Activated CD8-positive, alpha-beta T cell treated with anti-CD3 and anti-CD28 coated beads, Interleukin-2, amount 10 ng/mL, durations not matched to agents 7 days and 5 days (primary cell): ENCODE data around the gene SCGB1C1. TPM values are rescaled to one million over a fixed set of nuclear protein-coding genes. Genes with fewer than 3 reads are reported as not detected.
"Not testable (repeated sequence)": the region's sequence is repeated elsewhere in the genome, so short reads cannot be mapped to it uniquely, and the experiment has no call there.

ENCODE experiments used
- ATAC-seq: fragments of 150-1000 bp; cut with Tn5 transposase; one replicate; pipeline ENCODE4 v1.10.0; 2021; ENCODE audit warnings: moderate library complexity
- CTCF ChIA-PET: fragments of 350-600 bp; sonication (Branson Sonifier 250); formaldehyde crosslinking; loops from one replicate; lab custom pipeline; 2021; ENCODE audit warnings: antibody characterized with exemption; lab: Charles Lee
- POLR2A ChIA-PET: fragments of 350-600 bp; sonication (Branson Sonifier 250); formaldehyde crosslinking; loops from one replicate; lab custom pipeline; 2021; ENCODE audit warnings: antibody characterized with exemption; lab: Charles Lee
- DNase-seq: peaks from one replicate; pipeline ENCODE4 v3.0.0-alpha.2; 2020
- H3K27ac Mint-ChIP-seq: one replicate; pipeline ENCODE4 v1.8.0; 2021; ENCODE audit warnings: mild to moderate bottlenecking, mixed read lengths
- H3K27me3 Mint-ChIP-seq: one replicate; pipeline ENCODE4 v1.8.0; 2021; ENCODE audit warnings: low read depth, mixed read lengths
- H3K36me3 Mint-ChIP-seq: one replicate; pipeline ENCODE4 v1.8.0; 2021; ENCODE audit warnings: low read depth, mixed read lengths
- H3K4me1 Mint-ChIP-seq: one replicate; pipeline ENCODE4 v1.8.0; 2021; ENCODE audit warnings: low read depth, mixed read lengths
- H3K4me3 Mint-ChIP-seq: one replicate; pipeline ENCODE4 v1.8.0; 2021; ENCODE audit warnings: mild to moderate bottlenecking, mixed read lengths
- H3K9me3 Mint-ChIP-seq: one replicate; pipeline ENCODE4 v1.8.0; 2022; ENCODE audit warnings: mixed read lengths; ENCODE audit not compliant: insufficient read depth
- total RNA-seq, 2 experiments: library from RNA; stranded (reverse); gene quantifications; one replicate each; pipeline ENCODE4 v1.2.3, GENCODE V29; 2021

Gene SCGB1C1
- total RNA-seq, 2 experiments from 2014 or later, result not detected

- H3K4me1 Mint-ChIP-seq, result peaks cover 23% of the 10 kb centered on the region
- ChIA-PET CTCF (interaction anchor here (1.4 kb wide), 1 partner anchor 39 kb away, joined by 5 read pairs; no protein-coding TSS in a partner anchor), POLR2A (interaction anchor here (0.6 to 1.7 kb wide), 8 partner anchors 16 to 266 kb away, joined by 3 to 5 read pairs (median 3); partner anchors contain the start of gene SIGIRR)
- DNase-seq (no peak), ATAC-seq (no peak)
- no peak overlapping the region for H3K27ac Mint-ChIP-seq
- H3K9me3 Mint-ChIP-seq, result no peaks in the 10 kb centered on the region
- no peaks in the 10 kb centered on the region for H3K27me3 Mint-ChIP-seq
- peaks cover 64% of the 10 kb centered on the region for H3K36me3 Mint-ChIP-seq
- no peak overlapping the region for H3K4me3 Mint-ChIP-seq
These were observed 19.5 kb downstream of the SCGB1C1 start for GRCh38 chr11:212150-213100.

GRCh38 chr11:213111-213510 lies 20.2 kb downstream of the SCGB1C1 start:
- Mint-ChIP-seq H3K4me1 (peaks cover 23% of the 10 kb centered on the region), H3K27ac (peak overlapping the region; percentile 13), H3K36me3 (peaks cover 60% of the 10 kb centered on the region), H3K4me3 (no peak overlapping the region), H3K27me3 (no peaks in the 10 kb centered on the region), H3K9me3 (no peaks in the 10 kb centered on the region)
- DNase-seq (no peak), ATAC-seq (no peak)
- ChIA-PET POLR2A (interaction anchor here (1.2 to 1.7 kb wide), 4 partner anchors 15 to 104 kb away, joined by 3 to 5 read pairs (median 3); no protein-coding TSS in a partner anchor), CTCF (interaction anchor here (1.4 kb wide), 1 partner anchor 38 kb away, joined by 5 read pairs; no protein-coding TSS in a partner anchor)

- ChIA-PET CTCF (no interaction called here), POLR2A (no interaction called here)
- no peak overlapping the region for H3K4me3 Mint-ChIP-seq
- no peaks in the 10 kb centered on the region for H3K9me3 Mint-ChIP-seq
- peaks cover 22% of the 10 kb centered on the region for H3K4me1 Mint-ChIP-seq
- H3K27ac Mint-ChIP-seq, result no peak overlapping the region
- peaks cover 59% of the 10 kb centered on the region for H3K36me3 Mint-ChIP-seq
- ATAC-seq (no peak), DNase-seq (no peak)
- H3K27me3 Mint-ChIP-seq, result no peaks in the 10 kb centered on the region
These were observed 21.2 kb downstream of the SCGB1C1 start for GRCh38 chr11:214083-214482.

- Mint-ChIP-seq H3K4me3 (no peak overlapping the region), H3K9me3 (no peaks in the 10 kb centered on the region), H3K27me3 (no peaks in the 10 kb centered on the region), H3K4me1 (peaks cover 9% of the 10 kb centered on the region), H3K27ac (no peak overlapping the region), H3K36me3 (peaks cover 47% of the 10 kb centered on the region)
- ATAC-seq (no peak), DNase-seq (no peak)
- POLR2A ChIA-PET, result interaction anchor here (0.8 to 1.3 kb wide), 3 partner anchors 8 to 20 kb away, joined by 3 to 5 read pairs (median 3); partner anchors contain the start of genes BET1L and RIC8A
- CTCF ChIA-PET, result interaction anchor here (1.2 to 2.5 kb wide), 2 partner anchors 14 to 35 kb away, joined by 3 to 15 read pairs; no protein-coding TSS in a partner anchor
These were observed 22.7 kb downstream of the SCGB1C1 start for GRCh38 chr11:215581-216037.

GRCh38 chr11:216081-216974 lies 23.4 kb downstream of the SCGB1C1 start:
- Mint-ChIP-seq H3K9me3 (no peaks in the 10 kb centered on the region), H3K4me3 (no peak overlapping the region), H3K27ac (no peak overlapping the region), H3K4me1 (peaks cover 5% of the 10 kb centered on the region), H3K27me3 (no peaks in the 10 kb centered on the region), H3K36me3 (peaks cover 42% of the 10 kb centered on the region)
- ATAC-seq, result no peak
- CTCF ChIA-PET, result interaction anchor here (0.6 to 2.5 kb wide), 3 partner anchors 13 to 34 kb away, joined by 3 to 15 read pairs (median 4); no protein-coding TSS in a partner anchor
- no peak for DNase-seq
- POLR2A ChIA-PET, result interaction anchor here (0.8 to 1.3 kb wide), 4 partner anchors 9 to 19 kb away, joined by 3 to 5 read pairs (median 4); partner anchors contain the start of genes BET1L and RIC8A

- no peak for ATAC-seq
- no peak overlapping the region for H3K27ac Mint-ChIP-seq
- no peak for DNase-seq
- H3K27me3 Mint-ChIP-seq, result no peaks in the 10 kb centered on the region
- H3K4me3 Mint-ChIP-seq, result no peak overlapping the region
- ChIA-PET CTCF (interaction anchor here (2.5 kb wide), 1 partner anchor 33 kb away, joined by 15 read pairs; no protein-coding TSS in a partner anchor), POLR2A (interaction anchor here (1.3 kb wide), 1 partner anchor 16 kb away, joined by 4 read pairs; no protein-coding TSS in a partner anchor)
- H3K4me1 Mint-ChIP-seq, result peaks cover 3% of the 10 kb centered on the region
- peaks cover 32% of the 10 kb centered on the region for H3K36me3 Mint-ChIP-seq
- H3K9me3 Mint-ChIP-seq, result no peaks in the 10 kb centered on the region
These were observed 24.8 kb downstream of the SCGB1C1 start for GRCh38 chr11:217704-218103.

GRCh38 chr11:218815-219593 lies 26.1 kb downstream of the SCGB1C1 start:
- POLR2A ChIA-PET, result interaction anchor here (0.9 to 1.4 kb wide), 2 partner anchors 10 to 18 kb away, joined by 3 to 6 read pairs; no protein-coding TSS in a partner anchor
- Mint-ChIP-seq H3K36me3 (peaks cover 23% of the 10 kb centered on the region), H3K9me3 (no peaks in the 10 kb centered on the region), H3K27ac (no peak overlapping the region), H3K4me1 (peaks cover 3% of the 10 kb centered on the region), H3K4me3 (no peak overlapping the region), H3K27me3 (no peaks in the 10 kb centered on the region)
- CTCF ChIA-PET, result interaction anchor here (1.1 to 1.5 kb wide), 3 partner anchors 12 to 32 kb away, joined by 4 read pairs; partner anchors contain the start of genes BET1L and RIC8A
- no peak for DNase-seq
- no peak for ATAC-seq

- not testable (repeated sequence) for DNase-seq, ATAC-seq, H3K4me1 Mint-ChIP-seq, H3K36me3 Mint-ChIP-seq, H3K4me3 Mint-ChIP-seq, H3K9me3 Mint-ChIP-seq, H3K27ac Mint-ChIP-seq, H3K27me3 Mint-ChIP-seq
- CTCF ChIA-PET, result interaction anchor here (2.8 kb wide), 1 partner anchor 30 kb away, joined by 10 read pairs; no protein-coding TSS in a partner anchor
- POLR2A ChIA-PET, result interaction anchor here (1.0 kb wide), 1 partner anchor 46 kb away, joined by 3 read pairs; no protein-coding TSS in a partner anchor
These were observed 27.9 kb downstream of the SCGB1C1 start for GRCh38 chr11:220641-221215.

GRCh38 chr11:221539-221938 lies 28.7 kb downstream of the SCGB1C1 start:
- Mint-ChIP-seq H3K9me3 (no peaks in the 10 kb centered on the region), H3K4me3 (no peak overlapping the region), H3K27me3 (no peaks in the 10 kb centered on the region), H3K4me1 (peaks cover 6% of the 10 kb centered on the region), H3K27ac (no peak overlapping the region), H3K36me3 (peaks cover 2% of the 10 kb centered on the region)
- ATAC-seq (no peak), DNase-seq (no peak)
- CTCF ChIA-PET, result interaction anchor here (2.8 kb wide), 1 partner anchor 29 kb away, joined by 10 read pairs; no protein-coding TSS in a partner anchor
- POLR2A ChIA-PET, result interaction anchor here (0.6 to 1.0 kb wide), 2 partner anchors 46 to 500 kb away, joined by 3 read pairs; no protein-coding TSS in a partner anchor
